CMK (cell line): ENCODE results near the gene USPL1.
"Not testable (repeated sequence)": the region's sequence is repeated elsewhere in the genome, so short reads cannot be mapped to it uniquely, and the experiment has no call there.

Experiments
- DNase-seq: peaks from one replicate; pipeline ENCODE4 v3.0.0-alpha.2; 2010; ENCODE audit warnings: low read depth

Gene USPL1

DNA sequence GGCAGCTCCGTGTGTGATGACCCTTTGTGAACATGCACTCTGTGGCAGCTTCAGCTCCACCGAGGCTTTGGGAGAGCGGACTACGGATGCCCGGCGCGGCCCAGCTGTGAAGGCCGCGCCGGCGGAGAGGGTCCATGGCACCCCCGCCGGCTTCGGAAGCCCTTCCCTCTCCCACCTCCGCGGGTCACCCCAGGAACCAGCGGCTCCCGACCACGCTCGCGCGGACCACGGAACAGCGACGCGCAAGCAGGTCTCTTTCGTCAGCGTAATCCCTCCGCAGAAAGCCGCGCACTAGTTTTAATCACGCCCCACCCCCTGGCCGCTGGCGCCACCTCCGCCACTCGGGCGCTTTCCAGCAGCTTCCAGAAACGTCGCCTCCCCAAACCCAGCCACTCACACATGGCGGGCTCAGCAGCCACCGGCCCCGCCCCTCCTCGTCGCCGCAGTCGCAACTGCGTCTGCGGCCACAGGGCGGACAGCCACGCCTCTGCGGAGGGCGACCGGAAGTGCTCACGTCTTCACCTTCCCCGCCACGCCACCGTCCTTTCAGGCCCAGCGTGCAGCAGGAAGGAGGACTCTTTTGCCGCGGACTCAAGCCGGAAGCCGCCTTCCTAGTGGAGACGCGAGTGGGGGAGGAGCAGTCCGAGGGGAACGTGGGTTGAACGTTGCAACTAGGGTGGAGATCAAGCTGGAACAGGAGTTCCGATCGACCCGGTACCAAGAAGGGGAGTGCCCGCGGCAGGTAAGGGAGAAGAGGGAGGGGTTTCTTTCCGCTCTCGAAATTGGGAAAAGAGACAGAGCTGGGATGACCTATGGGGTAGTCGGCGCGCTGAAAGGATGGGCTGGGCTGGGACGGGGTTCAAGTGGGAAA, at the start of gene USPL1:
TSS of gene USPL1 (plus strand) at position 606 of the 871 bp plus-strand sequence. CDS start 3,221 bp downstream, outside the sequence.
- DNase-seq: peak; percentile 89

DNA sequence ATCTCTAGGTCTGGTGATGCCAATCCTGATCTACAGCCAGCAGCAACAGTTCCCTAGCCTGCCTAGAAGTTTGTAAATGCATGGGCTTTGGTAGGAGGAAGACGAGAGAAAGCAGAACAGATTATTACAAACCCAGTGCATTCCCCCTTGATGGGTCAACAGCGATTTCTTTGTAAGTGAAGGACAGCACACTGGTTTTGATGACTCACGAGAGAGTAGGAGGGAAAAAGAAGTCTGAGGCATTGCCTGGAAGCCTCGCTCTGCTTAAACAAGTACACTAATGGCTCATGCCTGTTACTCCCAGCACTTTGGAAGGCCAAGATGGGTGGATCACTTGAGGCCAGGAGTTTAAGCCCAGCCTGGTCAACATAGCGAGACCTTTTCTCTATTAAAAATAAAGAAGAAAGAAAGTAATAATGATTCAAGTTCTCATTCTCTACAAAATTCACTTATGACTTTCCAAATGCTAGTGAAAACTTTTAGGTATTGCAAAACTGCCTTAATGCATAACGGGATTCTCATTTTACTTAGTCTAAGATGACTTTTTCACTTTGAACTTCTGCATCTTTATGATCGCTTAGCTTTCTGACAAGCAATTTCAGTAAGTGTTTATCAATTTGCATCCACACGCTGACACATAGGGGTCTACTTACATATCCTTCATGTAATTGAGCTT, 47.7 kb upstream of the USPL1 start:
- no peak for DNase-seq

DNA sequence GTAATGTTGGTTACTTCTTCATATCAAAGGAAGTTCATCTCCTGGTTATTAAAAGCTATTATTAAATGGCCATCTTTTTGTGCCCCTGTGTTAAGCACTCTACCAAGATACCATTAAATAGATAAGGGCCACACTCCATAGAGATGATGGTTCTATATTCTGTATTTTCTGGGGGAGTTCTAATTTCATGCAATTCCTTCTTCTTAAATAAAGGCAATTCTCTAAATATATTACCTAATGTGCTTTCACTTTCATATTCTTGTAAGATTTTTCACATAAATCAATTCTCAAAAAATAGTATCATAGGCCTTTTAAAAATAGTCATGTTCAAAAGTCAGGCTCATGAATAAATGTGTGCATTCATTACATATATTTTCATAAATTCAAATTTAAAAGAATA, 47.0 kb upstream of the USPL1 start:
- DNase-seq: no peak

DNA sequence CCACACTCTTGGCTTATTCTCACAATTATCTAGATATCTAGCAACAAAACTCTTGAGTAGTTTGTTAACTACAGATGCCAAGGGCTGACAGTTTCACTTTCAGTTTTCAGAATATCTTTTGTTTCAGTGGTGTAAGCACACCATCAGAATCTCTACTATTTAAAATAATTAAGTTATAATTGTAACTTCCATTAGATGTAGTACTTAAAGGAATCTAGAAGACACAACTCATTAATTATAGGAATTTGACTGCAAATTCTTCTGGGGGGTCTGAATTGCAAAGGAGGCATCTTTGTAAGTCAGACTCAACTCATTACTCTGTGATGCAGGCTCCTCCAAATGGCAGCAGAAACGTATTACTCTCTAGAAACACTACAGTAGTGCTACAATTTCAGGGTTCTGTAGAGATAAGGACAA, 44.9 kb upstream of the USPL1 start:
- no peak for DNase-seq

DNA sequence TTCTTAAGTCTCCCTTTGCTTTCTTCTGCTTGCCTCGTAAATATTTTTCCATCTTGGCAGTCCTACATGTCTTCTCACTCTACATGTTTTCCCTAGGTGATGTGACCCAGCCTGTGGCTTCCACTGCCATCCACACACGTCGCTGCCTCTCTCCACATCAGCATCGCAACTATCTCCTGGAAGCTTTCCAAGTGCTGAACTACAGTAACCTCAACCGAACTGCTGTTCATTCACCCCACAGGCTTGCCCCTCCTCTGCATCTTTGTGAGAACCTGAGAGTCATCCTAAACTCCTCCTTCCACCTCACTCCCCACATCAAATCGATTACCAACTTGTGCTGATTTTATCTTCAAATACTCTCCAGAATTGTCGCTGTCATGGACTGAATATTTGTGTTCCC, 41.2 kb upstream of the USPL1 start:
- DNase-seq: no peak

DNA sequence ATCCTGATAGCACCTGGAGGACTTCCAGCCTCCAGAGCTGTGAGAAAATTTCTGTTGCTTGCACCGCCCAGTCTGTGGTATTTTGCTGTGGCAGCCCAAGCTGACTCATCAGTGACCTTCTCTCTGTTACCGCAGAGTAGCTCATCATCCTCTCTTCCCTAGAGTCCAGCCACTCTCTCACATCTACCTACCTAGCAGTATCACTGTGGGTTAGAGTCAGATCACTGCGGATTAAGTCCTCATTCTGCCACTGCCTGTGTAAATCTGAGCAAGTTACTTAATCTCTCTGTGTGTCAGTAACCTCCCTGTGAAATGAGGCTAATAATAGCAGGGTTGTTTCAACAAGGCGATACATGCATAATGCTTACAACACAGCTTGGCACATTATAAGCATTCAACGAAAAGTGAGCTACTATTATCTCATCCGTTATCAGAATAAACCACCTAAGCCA, 40.3 kb upstream of the USPL1 start:
- no peak for DNase-seq

DNA sequence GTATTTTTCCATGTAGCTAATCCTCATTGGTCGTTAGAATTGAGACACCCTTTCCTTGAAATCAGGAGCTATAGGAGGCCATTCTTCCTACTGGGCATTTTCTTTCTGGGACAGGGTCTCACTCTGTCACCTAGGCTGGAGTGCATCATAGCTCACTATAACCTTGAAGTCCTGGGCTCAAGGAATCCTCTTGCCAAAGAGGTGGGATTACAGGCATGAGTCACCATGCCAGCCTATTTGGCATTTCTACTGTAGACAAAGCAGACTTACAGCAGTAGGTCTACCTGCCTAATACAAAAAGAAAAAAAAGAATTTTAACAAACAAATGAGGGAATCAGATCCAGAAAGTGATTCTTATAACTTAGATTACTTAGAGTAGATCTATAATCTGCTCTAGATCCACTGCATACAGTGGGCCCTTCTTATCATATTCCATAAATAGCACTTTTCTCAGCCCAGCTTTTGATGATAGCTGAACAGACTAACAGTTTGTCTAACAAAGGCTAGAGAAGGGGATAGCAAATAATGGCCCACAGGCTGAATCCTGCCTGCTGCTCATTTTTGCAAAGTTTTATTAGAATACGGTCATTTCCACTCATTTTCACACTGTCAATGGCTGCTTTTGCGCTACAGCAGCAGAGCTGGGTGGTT, 36.7 kb upstream of the USPL1 start:
- no peak for DNase-seq

DNA sequence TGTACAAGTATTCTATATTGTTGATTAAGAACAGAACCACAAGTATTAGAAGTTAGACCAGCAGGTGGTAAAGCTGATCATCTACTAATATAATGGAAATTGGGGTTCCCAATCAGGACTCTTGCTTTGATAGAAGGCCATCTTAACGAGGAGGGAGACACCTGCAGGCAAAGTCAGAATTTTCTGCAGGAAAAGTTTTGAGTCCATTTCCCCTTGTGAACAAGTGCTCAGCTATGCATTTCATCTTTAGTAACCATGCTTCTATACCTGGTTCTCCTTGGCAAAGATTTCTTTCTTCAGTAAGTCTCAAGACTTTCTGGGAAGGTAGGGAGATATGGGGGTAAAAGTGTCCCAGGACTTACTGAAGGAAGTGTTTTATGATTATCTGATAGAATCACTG, 36.1 kb upstream of the USPL1 start:
- DNase-seq: no peak

DNA sequence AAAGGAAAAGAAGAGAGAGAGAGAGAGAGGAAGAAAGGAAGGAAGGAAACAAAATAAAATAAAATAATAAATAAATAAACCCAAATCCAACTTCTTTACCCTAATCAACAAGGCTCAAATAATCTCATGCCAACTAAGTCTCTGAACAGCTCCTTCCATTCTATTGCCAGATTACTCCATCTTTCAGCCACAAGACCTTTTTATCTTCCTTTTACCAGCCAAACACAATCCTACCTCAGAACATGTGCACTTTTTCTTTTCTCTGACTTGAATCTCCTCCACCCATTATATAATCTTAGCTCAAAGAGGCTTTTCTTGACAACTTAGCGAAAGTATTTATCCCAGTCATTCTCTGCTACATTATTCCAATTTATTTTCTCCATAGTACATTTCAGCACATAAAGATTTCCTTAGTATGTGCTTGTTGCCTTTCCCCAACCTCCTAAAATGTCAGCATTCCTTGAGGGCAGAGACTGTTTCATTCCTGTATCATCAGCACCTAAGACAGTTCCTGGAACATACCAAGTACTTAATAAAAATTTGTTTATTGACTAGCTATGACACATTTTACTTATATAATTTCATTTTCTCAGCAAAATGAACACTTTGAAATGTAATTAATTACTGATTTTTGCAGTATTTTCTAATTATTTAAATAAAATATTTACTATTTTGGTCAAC, 33.5 kb upstream of the USPL1 start:
- DNase-seq: no peak

DNA sequence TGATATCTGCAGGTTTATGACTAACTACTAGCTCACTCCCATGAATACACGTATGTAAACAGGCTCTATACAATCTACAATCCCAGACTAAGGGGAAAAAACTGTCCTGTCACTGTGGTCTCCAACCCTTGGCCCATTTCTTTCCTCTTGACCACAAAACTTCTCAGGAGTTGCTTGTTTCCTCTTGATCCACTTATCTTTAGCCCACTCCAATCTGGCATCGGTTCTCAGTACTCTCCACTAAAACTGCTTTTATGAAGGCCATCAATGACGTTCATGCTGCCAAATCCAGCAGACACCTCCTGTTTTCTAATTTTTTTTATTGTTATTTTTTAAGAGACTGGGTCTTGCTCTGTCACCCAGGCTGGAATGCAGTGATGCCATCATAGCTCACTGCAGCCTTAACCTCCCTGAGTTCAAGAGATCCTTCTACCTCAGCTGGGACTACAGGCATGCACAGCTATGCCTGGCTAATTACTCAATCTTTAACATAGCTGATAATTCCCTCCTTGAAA, 31.9 kb upstream of the USPL1 start:
- peak; percentile 32 for DNase-seq

DNA sequence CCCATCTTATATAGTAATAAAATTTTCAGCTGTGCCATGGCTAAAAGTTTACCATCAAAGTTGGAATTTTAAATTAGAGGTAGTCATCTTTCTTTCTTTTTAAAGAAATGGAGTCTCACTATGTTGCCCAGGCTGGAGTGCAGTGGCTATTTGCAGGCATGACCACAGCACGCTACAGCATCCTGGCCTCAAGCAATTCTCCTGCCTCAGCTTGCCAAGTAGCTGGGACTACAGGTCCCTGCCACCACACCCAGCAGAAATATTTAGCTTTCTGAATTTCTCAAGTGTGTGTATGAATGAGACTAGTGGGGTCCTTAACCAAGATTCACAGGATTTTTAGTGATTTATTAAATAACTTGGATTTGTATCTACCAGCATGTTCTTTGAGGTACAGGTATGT, 30.5 kb upstream of the USPL1 start:
- DNase-seq: no peak

DNA sequence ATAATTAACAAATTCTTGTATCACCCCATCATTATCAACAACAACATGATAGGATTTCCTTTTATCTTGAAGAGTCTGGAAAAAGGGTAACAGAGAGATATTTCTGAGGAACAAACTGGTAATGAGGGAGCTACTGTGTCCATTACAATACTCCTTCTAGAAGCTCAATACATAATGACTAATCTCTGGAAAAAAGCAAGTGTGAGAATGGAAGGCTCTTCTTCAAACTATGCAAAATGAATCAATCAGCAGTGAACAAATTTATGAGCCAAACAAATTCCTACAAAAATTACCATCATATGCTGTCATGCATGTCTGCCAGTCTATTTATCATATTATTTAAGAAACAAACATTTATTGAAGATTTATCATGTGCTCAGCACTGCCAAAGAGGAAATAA, 30.0 kb upstream of the USPL1 start:
- no peak for DNase-seq

DNA sequence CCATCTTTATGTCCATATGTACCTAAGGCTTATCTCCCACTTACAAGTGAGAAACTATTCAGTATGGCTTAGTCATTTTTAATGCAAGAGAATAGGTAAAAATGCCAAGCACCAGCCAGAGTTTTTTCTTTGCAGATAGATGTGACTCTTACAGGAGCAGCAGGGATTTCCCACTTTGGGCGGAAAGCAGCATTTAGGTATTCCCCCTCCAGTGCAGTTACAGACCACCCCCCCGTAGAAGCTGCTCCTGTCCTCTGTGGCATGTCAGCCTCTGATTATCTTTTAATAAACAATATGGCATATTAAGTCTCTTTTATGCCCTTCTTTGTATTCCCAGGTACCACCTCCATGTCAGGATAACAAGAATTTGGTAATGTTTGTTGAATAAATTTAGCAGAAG, 24.7 kb upstream of the USPL1 start:
- DNase-seq: no peak

DNA sequence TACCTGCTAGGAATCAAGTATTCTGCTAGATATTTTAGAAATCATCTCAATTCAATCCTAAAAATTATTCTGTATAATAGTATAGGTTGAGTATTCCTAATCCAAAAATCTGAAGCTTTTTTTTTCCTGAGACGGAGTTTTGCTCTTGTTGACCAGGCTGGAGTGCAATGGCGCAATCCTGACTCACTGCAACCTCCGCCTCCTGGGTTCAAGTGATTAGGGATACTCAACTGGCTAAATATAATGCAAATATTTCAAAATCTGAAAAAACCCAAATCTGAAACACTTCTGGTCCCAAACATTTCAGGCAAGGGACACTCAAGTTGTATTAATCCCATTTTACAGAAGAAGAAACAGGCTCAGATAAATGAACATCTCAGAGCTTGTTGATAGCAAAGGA, 17.2 kb upstream of the USPL1 start:
- DNase-seq: no peak

DNA sequence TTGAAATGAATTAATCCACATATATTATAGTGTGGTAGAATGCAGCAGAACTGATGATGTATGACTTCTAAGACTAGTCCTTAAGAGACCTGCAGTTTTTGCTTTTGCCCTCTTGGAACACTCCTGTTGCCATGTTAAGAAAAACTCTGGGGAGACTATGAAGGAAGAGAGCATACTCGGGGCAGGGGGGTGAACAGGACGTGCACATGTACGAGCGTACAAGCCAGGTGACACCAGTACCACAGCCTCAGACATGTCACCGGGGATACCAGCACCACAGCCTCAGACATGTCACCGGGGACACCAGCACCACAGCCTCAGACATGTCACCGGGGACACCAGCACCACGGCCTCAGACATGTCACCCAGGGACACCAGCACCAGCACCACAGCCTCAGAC, 15.9 kb upstream of the USPL1 start:
- no peak for DNase-seq

DNA sequence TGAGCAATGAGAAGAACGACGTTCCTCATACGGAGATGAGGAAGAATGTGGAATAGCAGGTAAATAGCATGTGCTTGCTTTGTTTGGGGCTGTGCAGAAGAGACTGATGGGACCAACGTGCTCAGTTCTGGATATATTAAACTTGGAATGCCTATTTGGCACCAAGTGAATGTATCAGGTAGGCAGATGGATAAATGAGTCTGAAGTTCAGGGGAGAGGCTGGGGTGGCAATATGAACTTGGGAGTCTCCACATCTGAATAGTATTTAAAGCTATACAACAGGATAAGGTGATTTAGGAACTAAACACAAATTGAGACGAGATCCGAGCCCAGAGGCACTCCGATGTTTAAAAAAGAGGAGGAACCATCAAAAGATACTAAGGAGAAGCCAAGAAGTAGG, 12.7 kb upstream of the USPL1 start:
- no peak for DNase-seq

DNA sequence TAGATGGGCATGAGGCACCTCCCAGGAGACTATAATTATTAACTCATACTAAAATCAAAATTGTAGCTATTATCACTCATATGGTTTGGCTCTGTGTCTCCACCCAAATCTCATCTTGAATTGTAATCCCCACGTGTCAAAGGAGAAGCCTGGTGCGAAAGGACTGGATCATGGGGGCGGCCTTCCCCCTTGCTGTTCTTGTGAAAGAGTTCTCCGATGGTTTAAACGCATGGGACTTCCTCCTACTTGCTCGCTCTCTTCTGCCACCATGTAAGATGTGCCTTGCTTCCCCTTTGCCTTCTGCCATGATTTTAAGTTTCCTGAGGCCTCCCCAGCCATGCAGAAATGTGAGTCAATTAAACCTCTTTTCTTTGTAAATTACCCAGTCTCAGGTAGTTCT, 10.5 kb upstream of the USPL1 start:
- not testable (repeated sequence) for DNase-seq

DNA sequence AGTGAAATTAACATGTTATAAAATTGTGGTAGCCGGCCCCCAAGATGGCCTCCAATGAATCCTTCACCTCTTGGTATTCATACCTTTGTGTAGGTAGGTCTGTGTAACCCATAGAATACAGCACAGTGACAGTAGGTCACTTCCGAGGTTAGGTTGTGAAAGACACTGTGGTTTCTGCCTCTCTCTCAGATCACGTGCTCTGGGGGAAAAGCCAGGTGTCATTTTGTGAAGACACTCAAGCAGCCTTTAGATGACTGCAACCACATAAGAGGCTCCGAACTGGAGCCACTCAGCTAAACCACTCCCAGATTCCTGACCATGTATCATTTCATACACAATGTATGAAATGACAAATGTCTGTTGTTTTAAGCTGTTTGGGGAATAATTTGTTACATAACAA, 9.8 kb upstream of the USPL1 start:
- no peak for DNase-seq

DNA sequence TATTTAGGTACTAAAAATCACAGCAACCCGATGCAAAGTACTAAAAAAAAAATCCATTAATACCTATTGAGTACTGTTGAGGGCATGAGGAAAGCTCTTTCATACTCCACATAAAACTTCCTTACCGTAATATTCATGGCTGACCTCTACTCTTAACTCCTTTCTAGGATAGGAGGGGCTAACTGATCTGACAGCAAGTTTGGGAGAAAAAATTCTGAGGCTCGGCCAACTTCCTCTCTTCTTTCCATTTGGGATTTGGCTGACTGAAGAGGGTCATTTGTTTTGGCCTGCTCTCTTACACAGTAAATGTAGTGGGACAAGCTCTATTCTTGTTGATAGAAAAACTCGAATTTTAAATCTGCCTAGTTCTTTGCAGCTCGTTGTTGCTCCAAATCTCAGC, 9.4 kb upstream of the USPL1 start:
- no peak for DNase-seq

DNA sequence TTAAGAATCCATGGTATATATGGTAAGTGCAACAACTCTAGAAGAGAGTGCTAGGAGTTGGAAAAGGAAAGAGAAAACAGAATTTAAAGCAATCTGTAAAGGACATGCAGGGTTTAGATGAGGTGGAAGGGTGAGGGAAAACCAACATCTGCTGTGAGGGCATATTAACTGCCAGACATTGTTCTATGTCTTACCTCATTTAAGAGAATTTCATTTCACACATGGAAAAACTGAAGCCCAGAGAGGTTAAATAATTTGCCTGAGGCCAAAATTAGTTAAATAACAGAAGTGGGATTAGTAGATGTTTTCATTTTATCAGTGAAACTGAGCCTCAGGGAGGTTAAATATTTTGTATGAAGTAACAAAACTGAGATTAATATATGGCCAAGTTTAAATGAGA, 7.4 kb upstream of the USPL1 start:
- no peak for DNase-seq

DNA sequence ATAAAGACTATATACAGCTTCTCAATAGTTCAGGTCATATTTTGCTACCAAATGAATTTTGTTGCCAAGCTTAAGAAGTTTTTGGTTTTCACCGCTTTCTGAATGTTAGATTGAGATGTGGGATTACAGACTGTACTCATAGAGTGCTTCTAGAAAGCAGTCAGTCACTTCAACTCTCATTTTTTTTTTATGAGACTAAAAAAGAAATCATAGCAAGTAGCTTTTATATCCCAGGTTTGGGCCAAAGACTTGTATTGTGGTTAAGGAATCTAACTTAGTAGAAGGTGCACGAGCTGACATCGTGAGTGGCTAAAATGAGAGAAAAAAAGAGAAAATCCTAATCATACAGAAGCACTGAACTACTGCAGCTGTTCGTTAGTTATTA, 2.2 kb upstream of the USPL1 start:
- DNase-seq: no peak

DNA sequence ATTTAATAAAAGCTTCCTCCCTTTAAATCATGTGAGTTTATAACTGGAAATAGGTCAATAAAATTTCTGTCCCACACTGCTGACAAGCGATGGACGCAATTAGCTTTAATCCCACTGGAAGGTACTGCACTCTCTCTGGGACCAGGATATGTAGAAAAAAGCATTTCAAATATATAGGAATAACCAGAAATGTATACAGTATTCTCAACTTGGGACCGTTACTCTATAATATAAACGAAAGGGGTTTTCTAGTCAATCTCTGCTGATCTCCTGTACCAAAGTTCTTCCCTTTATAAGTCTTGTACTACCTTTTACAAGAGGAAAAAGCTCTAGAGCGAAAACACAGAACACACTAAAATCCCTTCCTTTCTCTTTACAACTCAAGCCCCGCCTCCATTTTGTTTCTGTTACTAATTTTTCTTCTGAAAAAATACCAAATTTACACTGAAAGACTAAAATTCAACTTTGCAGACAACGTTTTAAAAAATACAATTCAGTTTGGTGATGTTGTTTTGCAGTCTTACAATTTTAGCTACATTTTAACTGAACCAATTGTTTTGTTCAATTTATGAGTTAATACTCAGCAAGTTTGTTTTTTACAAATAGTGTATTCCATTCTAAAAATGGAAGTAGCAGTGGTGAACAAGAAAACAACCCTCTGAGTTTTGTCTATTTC, 1.7 kb upstream of the USPL1 start:
- no peak for DNase-seq
